Spinal cord (tissue), 10 donors: Measurements from ENCODE around the gene LIN37. TPM values are rescaled to one million over a fixed set of nuclear protein-coding genes. Genes with fewer than 3 reads are reported as not detected.

Experiments
- DNase-seq, 6 donors: peaks; one replicate each; pipeline versions ENCODE4 v3.0.0 to v3.0.0-alpha.2; 2013 to 2015; ENCODE audit warnings: low spot score in 6 of 6, low read depth in 4 of 6
- H3K27ac ChIP-seq: one replicate; pipeline ENCODE4 v1.5.1; 2013; ENCODE audit warnings: low read depth, low read length, control low read depth
- H3K27me3 ChIP-seq: one replicate; pipeline ENCODE4 v1.6.1; 2013; ENCODE audit warnings: low read length; ENCODE audit not compliant: control insufficient read depth, insufficient read depth
- H3K36me3 ChIP-seq: one replicate; pipeline ENCODE4 v1.6.1; 2013; ENCODE audit warnings: low read length; ENCODE audit not compliant: control insufficient read depth, insufficient read depth
- H3K4me1 ChIP-seq: one replicate; pipeline ENCODE4 v1.6.1; 2013; ENCODE audit warnings: low read length; ENCODE audit not compliant: control insufficient read depth, insufficient read depth
- H3K4me3 ChIP-seq: one replicate; pipeline ENCODE4 v1.5.1; 2013; ENCODE audit warnings: low read depth, low read length, control low read depth
- H3K9me3 ChIP-seq: one replicate; pipeline ENCODE4 v1.6.1; 2013; ENCODE audit warnings: low read length; ENCODE audit not compliant: control insufficient read depth, insufficient read depth
- WGBS: methylation state at CpG from one replicate; pipeline ENCODE4 v1.1.5; 2013; ENCODE audit warnings: missing lambda C conversion rate; ENCODE audit not compliant: insufficient coverage; 5-methylcytosine and 5-hydroxymethylcytosine counted together
- long read RNA-seq, 4 donors: transcript quantifications; one replicate each; lab custom pipeline, GENCODE V29; 2026
- polyA plus RNA-seq, 2 donors: library from polyadenylated mRNA; unstranded; fragments of 120-200 nt; gene quantifications; one replicate each; pipeline ENCODE4 v1.2.1, GENCODE V29; 2013; ENCODE audit not compliant: insufficient read length in 2 of 2
- total RNA-seq, 2 donors: library from RNA; depleted of rRNA in 1 of 2; stranded (reverse); fragments of 120-200 nt in 1 of 2; fragments of >200 nt in 1 of 2; gene quantifications; one replicate each; pipeline versions ENCODE4 v1.2.3 to v1.2.4, GENCODE V29; 2013 to 2014
- donor health status: healthy.

Gene LIN37
- 10 to 100 TPM in 1 of 2 donors, 1 to 10 TPM in 1; 5.1 to 15.7 TPM for total RNA-seq
- polyA plus RNA-seq: 10 to 100 TPM; 17.7 to 18.3 TPM
- long read RNA-seq, donor 1, transcript LIN37-201 (9 exons, 1,150 nt): major isoform, 5 of 5 reads
- long read RNA-seq, donor 1, partial matches to known transcripts: 0 of 5 reads
- long read RNA-seq, donor 1, other reads (novel, unspliced or antisense): 0 of 5 reads
- long read RNA-seq, donor 2, partial matches to known transcripts: 0 of 4 reads
- long read RNA-seq, donor 2, other reads (novel, unspliced or antisense): 0 of 4 reads
- long read RNA-seq, donor 3, partial matches to known transcripts: 0 of 4 reads
- long read RNA-seq, donor 3, other reads (novel, unspliced or antisense): 0 of 4 reads
- long read RNA-seq, donor 4, partial matches to known transcripts: 0 of 2 reads
- long read RNA-seq, donor 4, other reads (novel, unspliced or antisense): 0 of 2 reads

GRCh38 chr19:35748106-35749020 lies at the start of gene LIN37:
TSS of gene LIN37 (plus strand) at chr19:35748576. CDS start at chr19:35748725, 149 bp downstream.
- Histone ChIP-seq H3K9me3 (no peaks in the 10 kb centered on the region), H3K4me3 (peak within 1 kb of the TSS; percentile 94), H3K4me1 (peaks cover 47% of the 10 kb centered on the region), H3K27ac (peak within 1 kb of the TSS; percentile 50), H3K36me3 (peaks cover 41% of the 10 kb centered on the region), H3K27me3 (no peaks in the 10 kb centered on the region)
- peak; percentile 98 to 100 (median 100) for DNase-seq
- WGBS: under 1% methylated on average over 34 of the region's 45 CpGs

- peak overlapping the region; percentile 58 for H3K27ac ChIP-seq
- H3K36me3 ChIP-seq: no peaks in the 10 kb centered on the region
Observed at GRCh38 chr19:35702223-35703012, 46.0 kb upstream of the LIN37 start.

GRCh38 chr19:35703343-35703742 lies 45.0 kb upstream of the LIN37 start:
- Histone ChIP-seq H3K36me3 (no peaks in the 10 kb centered on the region), H3K4me3 (no peak overlapping the region), H3K27ac (no peak overlapping the region), H3K4me1 (peaks cover 17% of the 10 kb centered on the region), H3K9me3 (no peaks in the 10 kb centered on the region), H3K27me3 (peaks cover 2% of the 10 kb centered on the region)
- no peak for DNase-seq
- WGBS: 57% methylated on average over 4 of the region's 9 CpGs

More at GRCh38 chr19:35702223-35703012, 46.0 kb upstream of the LIN37 start:
- H3K27me3 ChIP-seq: peaks cover 2% of the 10 kb centered on the region
- peak overlapping the region; percentile 67 for H3K4me3 ChIP-seq
- peak; percentile 85 to 99 (median 96) for DNase-seq
- WGBS: under 1% methylated on average over 49 of the region's 50 CpGs
- peaks cover 17% of the 10 kb centered on the region for H3K4me1 ChIP-seq
- no peaks in the 10 kb centered on the region for H3K9me3 ChIP-seq

- no peaks in the 10 kb centered on the region for H3K36me3 ChIP-seq
- 21% methylated on average over 21 of the region's 24 CpGs for WGBS
- H3K4me3 ChIP-seq: no peak within 1 kb of the TSS
- H3K9me3 ChIP-seq: no peaks in the 10 kb centered on the region
- no peak within 1 kb of the TSS for H3K27ac ChIP-seq
- peaks cover 2% of the 10 kb centered on the region for H3K27me3 ChIP-seq
- H3K4me1 ChIP-seq: peaks cover 17% of the 10 kb centered on the region
- peak in 2 of 6 donors; percentile 32 to 37 for DNase-seq
Observed at GRCh38 chr19:35704218-35704617, 44.2 kb upstream of the LIN37 start, which contains the start of gene ZBTB32. TSS of gene ZBTB32 (plus strand) at chr19:35704558. CDS start at chr19:35714627, 10,069 bp downstream.

GRCh38 chr19:35708391-35708790 lies 40.0 kb upstream of the LIN37 start:
- H3K27ac ChIP-seq: no peak overlapping the region
- H3K27me3 ChIP-seq: peaks cover 2% of the 10 kb centered on the region
- 75% methylated on average over 1 of the region's 1 CpG for WGBS
- H3K9me3 ChIP-seq: no peaks in the 10 kb centered on the region
- no peak for DNase-seq
- H3K36me3 ChIP-seq: no peaks in the 10 kb centered on the region
- no peak overlapping the region for H3K4me3 ChIP-seq
- H3K4me1 ChIP-seq: no peaks in the 10 kb centered on the region

- DNase-seq: no peak
- Histone ChIP-seq H3K9me3 (no peaks in the 10 kb centered on the region), H3K4me3 (no peak overlapping the region), H3K36me3 (peaks cover 9% of the 10 kb centered on the region), H3K27ac (no peak overlapping the region), H3K4me1 (peaks cover 16% of the 10 kb centered on the region), H3K27me3 (no peaks in the 10 kb centered on the region)
- WGBS: 55% methylated on average over 3 of the region's 13 CpGs
Observed at GRCh38 chr19:35710784-35711723, 37.3 kb upstream of the LIN37 start.

- 70% methylated on average over 5 of the region's 11 CpGs for WGBS
- H3K4me1 ChIP-seq: peaks cover 26% of the 10 kb centered on the region
- H3K4me3 ChIP-seq: no peak overlapping the region
- peaks cover 9% of the 10 kb centered on the region for H3K36me3 ChIP-seq
- no peak for DNase-seq
- no peaks in the 10 kb centered on the region for H3K27me3 ChIP-seq
- H3K9me3 ChIP-seq: no peaks in the 10 kb centered on the region
- H3K27ac ChIP-seq: no peak overlapping the region
Observed at GRCh38 chr19:35712567-35713505, 35.5 kb upstream of the LIN37 start.

GRCh38 chr19:35713506-35713850 lies 34.9 kb upstream of the LIN37 start:
- no peak for DNase-seq
- H3K9me3 ChIP-seq: no peaks in the 10 kb centered on the region
- 67% methylated on average over 1 of the region's 2 CpGs for WGBS
- no peak overlapping the region for H3K4me3 ChIP-seq
- H3K27me3 ChIP-seq: no peaks in the 10 kb centered on the region
- H3K36me3 ChIP-seq: peaks cover 9% of the 10 kb centered on the region
- no peak overlapping the region for H3K27ac ChIP-seq
- H3K4me1 ChIP-seq: peaks cover 27% of the 10 kb centered on the region
